NB4 (cell line): ENCODE results near the gene IL20RA.

Experiments used
- DNase-seq: peaks from one replicate; pipeline ENCODE4 v3.0.0; 2010; ENCODE audit warnings: low read depth
- H3K4me3 ChIP-seq: one replicate; pipeline ENCODE4 v1.5.1; 2011; ENCODE audit warnings: mild to moderate bottlenecking, low read depth, low read length, moderate library complexity
- MYC ChIP-seq: IDR thresholded peaks from 2 replicates; pipeline ENCODE4 v1.6.1; 2011; ENCODE audit warnings: low read depth, low read length
- POLR2A ChIP-seq: IDR thresholded peaks from 2 replicates; pipeline ENCODE4 v1.6.1; 2011; ENCODE audit warnings: mild to moderate bottlenecking; ENCODE audit not compliant: insufficient read length; ENCODE audit errors: extremely low read depth
- TF ChIP-seq, protein P1 (sequence below): IDR thresholded peaks from 2 replicates; pipeline ENCODE4 v1.6.1; 2011; ENCODE audit warnings: low read depth, low read length
- TF ChIP-seq, protein P2 (sequence below): IDR thresholded peaks from one replicate; pipeline ENCODE4 v1.5.1; 2012; ENCODE audit warnings: low read depth, low read length

IL20RA gene

GRCh38 chr6:137006056-137006455, 38.7 kb downstream of the IL20RA start:
- DNase-seq, result no peak
- TF ChIP-seq, protein P1, sequence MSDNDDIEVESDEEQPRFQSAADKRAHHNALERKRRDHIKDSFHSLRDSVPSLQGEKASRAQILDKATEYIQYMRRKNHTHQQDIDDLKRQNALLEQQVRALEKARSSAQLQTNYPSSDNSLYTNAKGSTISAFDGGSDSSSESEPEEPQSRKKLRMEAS, result no peak
- TF ChIP-seq, protein P2, sequence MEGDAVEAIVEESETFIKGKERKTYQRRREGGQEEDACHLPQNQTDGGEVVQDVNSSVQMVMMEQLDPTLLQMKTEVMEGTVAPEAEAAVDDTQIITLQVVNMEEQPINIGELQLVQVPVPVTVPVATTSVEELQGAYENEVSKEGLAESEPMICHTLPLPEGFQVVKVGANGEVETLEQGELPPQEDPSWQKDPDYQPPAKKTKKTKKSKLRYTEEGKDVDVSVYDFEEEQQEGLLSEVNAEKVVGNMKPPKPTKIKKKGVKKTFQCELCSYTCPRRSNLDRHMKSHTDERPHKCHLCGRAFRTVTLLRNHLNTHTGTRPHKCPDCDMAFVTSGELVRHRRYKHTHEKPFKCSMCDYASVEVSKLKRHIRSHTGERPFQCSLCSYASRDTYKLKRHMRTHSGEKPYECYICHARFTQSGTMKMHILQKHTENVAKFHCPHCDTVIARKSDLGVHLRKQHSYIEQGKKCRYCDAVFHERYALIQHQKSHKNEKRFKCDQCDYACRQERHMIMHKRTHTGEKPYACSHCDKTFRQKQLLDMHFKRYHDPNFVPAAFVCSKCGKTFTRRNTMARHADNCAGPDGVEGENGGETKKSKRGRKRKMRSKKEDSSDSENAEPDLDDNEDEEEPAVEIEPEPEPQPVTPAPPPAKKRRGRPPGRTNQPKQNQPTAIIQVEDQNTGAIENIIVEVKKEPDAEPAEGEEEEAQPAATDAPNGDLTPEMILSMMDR, result no peak
- TF ChIP-seq POLR2A (no peak), MYC (no peak)
- H3K4me3 ChIP-seq, result no peak overlapping the region

- DNase-seq, result no peak
- H3K4me3 ChIP-seq, result no peak overlapping the region
- TF ChIP-seq, protein P2, result no peak
- no peak for TF ChIP-seq MYC
- TF ChIP-seq POLR2A, result no peak
- TF ChIP-seq, protein P1, result no peak
Observed at GRCh38 chr6:137005073-137005472, 39.7 kb downstream of the IL20RA start.

- DNase-seq, result no peak
- TF ChIP-seq POLR2A (no peak), MYC (no peak)
- TF ChIP-seq, protein P1, result no peak
- TF ChIP-seq, protein P2, result no peak
- H3K4me3 ChIP-seq, result no peak overlapping the region
Observed at GRCh38 chr6:137002505-137002904, 42.3 kb downstream of the IL20RA start.

- TF ChIP-seq MYC (no peak), POLR2A (no peak)
- TF ChIP-seq, protein P2, result no peak
- TF ChIP-seq, protein P1, result no peak
- H3K4me3 ChIP-seq, result no peak overlapping the region
- DNase-seq, result no peak
Observed at GRCh38 chr6:137001977-137002302, 42.8 kb downstream of the IL20RA start.

DNA sequence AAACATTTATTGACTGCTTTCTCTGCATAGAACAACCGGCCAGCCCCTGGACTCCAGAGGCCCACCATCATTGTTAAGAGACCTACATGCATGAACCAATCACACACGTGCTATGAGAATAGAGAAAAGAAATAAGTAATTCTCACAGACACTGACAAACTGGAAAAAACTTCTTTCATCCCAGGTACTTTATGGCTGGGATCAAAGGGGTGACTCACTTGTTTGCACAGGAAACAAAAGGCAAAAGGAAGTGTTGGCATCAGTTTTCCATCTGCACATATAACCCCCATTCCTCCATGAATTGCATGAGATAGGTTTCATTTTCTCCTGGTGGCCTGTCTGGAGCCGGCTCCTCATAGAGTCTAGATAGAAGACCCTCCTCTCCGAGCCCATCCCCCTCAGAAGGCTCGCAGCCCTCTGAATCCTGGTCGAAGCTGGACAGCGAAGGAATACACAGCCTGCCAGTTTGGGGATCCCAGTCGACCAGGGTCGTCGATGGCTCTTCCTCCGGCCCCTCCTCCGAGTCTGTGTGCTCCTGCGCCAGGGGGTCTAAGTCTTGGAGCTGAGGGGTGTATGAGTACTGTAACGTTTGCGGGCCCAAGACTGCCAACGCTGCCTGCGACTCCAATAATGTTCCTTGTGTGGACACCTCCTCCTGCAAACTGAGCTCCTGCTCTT, 43.3 kb downstream of the IL20RA start:
- DNase-seq, result no peak
- no peak overlapping the region for H3K4me3 ChIP-seq
- no peak for TF ChIP-seq MYC
- no peak for TF ChIP-seq POLR2A
- TF ChIP-seq, protein P1, result no peak
- TF ChIP-seq, protein P2, result no peak
